ENCODE measurements around the gene THADA. TPM values are rescaled to one million over a fixed set of nuclear protein-coding genes. Genes with fewer than 3 reads are reported as not detected.

The THADA gene
- total RNA-seq, 1 donor from 2014 or later, result 29.3 TPM

GRCh38 chr2:43391201-43391877 lies 204.5 kb downstream of the THADA start:
- H3F3A ChIP-seq (ENCODE audit: low read depth), result no peaks in the 10 kb centered on the region
- H3K79me2 ChIP-seq (ENCODE audit: low read depth), result no peaks in the 10 kb centered on the region
- H3K9ac ChIP-seq, result no peak overlapping the region
- H3K4me1 Mint-ChIP-seq, result no peaks in the 10 kb centered on the region
- H3K36me3 Mint-ChIP-seq, result peaks cover 2% of the 10 kb centered on the region
- no peaks in the 10 kb centered on the region for H3K27me3 Mint-ChIP-seq (ENCODE audit: insufficient read depth, low read depth)
- TF ChIP-seq EZH2phosphoT487 (IDR thresholded peaks at IDR 0.05), result no peak
- no peak for TF ChIP-seq EZH2 (IDR thresholded peaks at IDR 0.05)
- TF ChIP-seq, protein P1, sequence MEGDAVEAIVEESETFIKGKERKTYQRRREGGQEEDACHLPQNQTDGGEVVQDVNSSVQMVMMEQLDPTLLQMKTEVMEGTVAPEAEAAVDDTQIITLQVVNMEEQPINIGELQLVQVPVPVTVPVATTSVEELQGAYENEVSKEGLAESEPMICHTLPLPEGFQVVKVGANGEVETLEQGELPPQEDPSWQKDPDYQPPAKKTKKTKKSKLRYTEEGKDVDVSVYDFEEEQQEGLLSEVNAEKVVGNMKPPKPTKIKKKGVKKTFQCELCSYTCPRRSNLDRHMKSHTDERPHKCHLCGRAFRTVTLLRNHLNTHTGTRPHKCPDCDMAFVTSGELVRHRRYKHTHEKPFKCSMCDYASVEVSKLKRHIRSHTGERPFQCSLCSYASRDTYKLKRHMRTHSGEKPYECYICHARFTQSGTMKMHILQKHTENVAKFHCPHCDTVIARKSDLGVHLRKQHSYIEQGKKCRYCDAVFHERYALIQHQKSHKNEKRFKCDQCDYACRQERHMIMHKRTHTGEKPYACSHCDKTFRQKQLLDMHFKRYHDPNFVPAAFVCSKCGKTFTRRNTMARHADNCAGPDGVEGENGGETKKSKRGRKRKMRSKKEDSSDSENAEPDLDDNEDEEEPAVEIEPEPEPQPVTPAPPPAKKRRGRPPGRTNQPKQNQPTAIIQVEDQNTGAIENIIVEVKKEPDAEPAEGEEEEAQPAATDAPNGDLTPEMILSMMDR (IDR thresholded peaks at IDR 0.05), result no peak
- no peak for DNase-seq (ENCODE audit: low spot score)
- H3K4me1 ChIP-seq, result no peaks in the 10 kb centered on the region
- no peaks in the 10 kb centered on the region for H3K9me3 ChIP-seq (ENCODE audit: low read depth)
- no peaks in the 10 kb centered on the region for H4K20me1 ChIP-seq (ENCODE audit: low read depth)
- H2AFZ ChIP-seq (replicated peaks), result no peak overlapping the region
- no peaks in the 10 kb centered on the region for H3K36me3 ChIP-seq
- H3K27me3 ChIP-seq, result no peaks in the 10 kb centered on the region
- H3K9me3 Mint-ChIP-seq, result no peaks in the 10 kb centered on the region
- no peak overlapping the region for H3K4me3 ChIP-seq
- H3K4me2 ChIP-seq, result no peak overlapping the region
- H3K27ac ChIP-seq, result no peak overlapping the region
- H3K27ac Mint-ChIP-seq, result no peak overlapping the region
- H3K4me3 Mint-ChIP-seq, result no peak overlapping the region

- H4K20me1 ChIP-seq (ENCODE audit: low read depth), result no peaks in the 10 kb centered on the region
- H3K4me3 ChIP-seq, result no peak overlapping the region
- no peak overlapping the region for H3K27ac ChIP-seq
- H3F3A ChIP-seq (ENCODE audit: low read depth), result no peaks in the 10 kb centered on the region
- no peaks in the 10 kb centered on the region for H3K9me3 ChIP-seq (ENCODE audit: low read depth)
- H3K79me2 ChIP-seq (ENCODE audit: low read depth), result no peaks in the 10 kb centered on the region
- no peak overlapping the region for H3K4me2 ChIP-seq
- no peak overlapping the region for H2AFZ ChIP-seq (replicated peaks)
- Mint-ChIP-seq H3K9me3 (no peaks in the 10 kb centered on the region), H3K27me3 (ENCODE audit: insufficient read depth, low read depth) (no peaks in the 10 kb centered on the region), H3K36me3 (peaks cover 2% of the 10 kb centered on the region), H3K4me3 (no peak overlapping the region), H3K4me1 (no peaks in the 10 kb centered on the region), H3K27ac (no peak overlapping the region)
- DNase-seq (ENCODE audit: low spot score), result no peak
- TF ChIP-seq, protein P1 (IDR thresholded peaks at IDR 0.05), result no peak
- TF ChIP-seq EZH2phosphoT487 (IDR thresholded peaks at IDR 0.05), result no peak
- no peak for TF ChIP-seq EZH2 (IDR thresholded peaks at IDR 0.05)
- H3K4me1 ChIP-seq, result no peaks in the 10 kb centered on the region
- no peaks in the 10 kb centered on the region for H3K36me3 ChIP-seq
- no peak overlapping the region for H3K9ac ChIP-seq
- H3K27me3 ChIP-seq, result no peaks in the 10 kb centered on the region
Measured at GRCh38 chr2:43389581-43390466, 206.0 kb downstream of the THADA start.

GRCh38 chr2:43388371-43388770 lies 207.5 kb downstream of the THADA start:
- TF ChIP-seq EZH2 (IDR thresholded peaks at IDR 0.05) (no peak), EZH2phosphoT487 (IDR thresholded peaks at IDR 0.05) (no peak)
- TF ChIP-seq, protein P1 (IDR thresholded peaks at IDR 0.05), result no peak
- H3K27ac Mint-ChIP-seq, result no peak overlapping the region
- no peak overlapping the region for H3K4me2 ChIP-seq
- H3F3A ChIP-seq (ENCODE audit: low read depth), result no peaks in the 10 kb centered on the region
- no peaks in the 10 kb centered on the region for H3K36me3 Mint-ChIP-seq
- no peak overlapping the region for H3K27ac ChIP-seq
- H3K27me3 Mint-ChIP-seq (ENCODE audit: insufficient read depth, low read depth), result no peaks in the 10 kb centered on the region
- H3K9ac ChIP-seq, result no peak overlapping the region
- H3K4me1 Mint-ChIP-seq, result no peaks in the 10 kb centered on the region
- no peaks in the 10 kb centered on the region for H3K36me3 ChIP-seq
- no peaks in the 10 kb centered on the region for H3K9me3 ChIP-seq (ENCODE audit: low read depth)
- no peak overlapping the region for H3K4me3 ChIP-seq
- H4K20me1 ChIP-seq (ENCODE audit: low read depth), result no peaks in the 10 kb centered on the region
- no peaks in the 10 kb centered on the region for H3K9me3 Mint-ChIP-seq
- DNase-seq (ENCODE audit: low spot score), result no peak
- H3K4me1 ChIP-seq, result no peaks in the 10 kb centered on the region
- H2AFZ ChIP-seq (replicated peaks), result no peak overlapping the region
- H3K27me3 ChIP-seq, result no peaks in the 10 kb centered on the region
- no peaks in the 10 kb centered on the region for H3K79me2 ChIP-seq (ENCODE audit: low read depth)
- H3K4me3 Mint-ChIP-seq, result no peak overlapping the region

Data from neural progenitor cell (in vitro differentiated cells).